HepG2 (cell line): ENCODE results near the gene CEP135. TPM values are rescaled to one million over a fixed set of nuclear protein-coding genes. Genes with fewer than 3 reads are reported as not detected.

Experiments
- CCAR2 ChIP-seq: fragments of 200-400 bp; formaldehyde crosslinking; optimal IDR thresholded peaks from 2 replicates; pipeline ENCODE3; 2018; ENCODE audit warnings: low read depth, mild to moderate bottlenecking, low read length, moderate library complexity
- FOXP1 ChIP-seq, 2 experiments: fragments of 450-650 bp in 1 of 2; IDR thresholded peaks; 2 replicates each; pipeline ENCODE4 v1.6.1; 2017 to 2018; ENCODE audit warnings: antibody characterized with exemption in 1 of 2
- HCFC1 ChIP-seq: fragments of 150-350 bp; IDR thresholded peaks from 2 replicates; pipeline ENCODE4 v1.6.1; 2014; ENCODE audit warnings: low read depth, low read length
- HDAC6 ChIP-seq: fragments of 200-600 bp; sonication (generic); IDR thresholded peaks from 2 replicates; pipeline ENCODE4 v1.7.0; 2017; ENCODE audit warnings: mild to moderate bottlenecking, antibody characterized with exemption, low read length, low read depth
- JUNB ChIP-seq: sonication (generic); formaldehyde crosslinking; IDR thresholded peaks from 2 replicates; pipeline ENCODE4 v1.8.0; 2022; ENCODE audit warnings: missing genetic modification reagents, mild to moderate bottlenecking, borderline replicate concordance
- KLF13 ChIP-seq: sonication (generic); formaldehyde crosslinking; IDR thresholded peaks from 2 replicates; pipeline ENCODE4 v1.4.0; 2020; ENCODE audit warnings: mild to moderate bottlenecking, missing genetic modification reagents
- KLF6 ChIP-seq: IDR thresholded peaks from 2 replicates; pipeline ENCODE4 v1.8.0; 2016; ENCODE audit warnings: missing biosample characterization, missing genetic modification reagents
- KMT2B ChIP-seq: IDR thresholded peaks from 2 replicates; pipeline ENCODE4 v1.6.1; 2016; ENCODE audit warnings: missing genetic modification reagents, missing compliant biosample characterization
- MAFG ChIP-seq: sonication (generic); formaldehyde crosslinking; IDR thresholded peaks from 2 replicates; pipeline ENCODE4 v1.5.1; 2020; ENCODE audit warnings: mild to moderate bottlenecking, missing genetic modification reagents
- NR2F2 ChIP-seq: IDR thresholded peaks from 2 replicates; pipeline ENCODE4 v1.6.1; 2012; ENCODE audit warnings: low read depth, inconsistent platforms, borderline replicate concordance
- PHF5A ChIP-seq: IDR thresholded peaks from one replicate; pipeline ENCODE4 v1.6.1; 2018; ENCODE audit warnings: low read depth, missing genetic modification reagents; ENCODE audit not compliant: unreplicated experiment
- RARG ChIP-seq: sonication (generic); formaldehyde crosslinking; IDR thresholded peaks from 2 replicates; pipeline ENCODE4 v1.4.0; 2020; ENCODE audit warnings: low read depth, mild to moderate bottlenecking, missing genetic modification reagents
- SIX1 ChIP-seq: sonication (generic); formaldehyde crosslinking; IDR thresholded peaks from 2 replicates; pipeline ENCODE4 v1.4.0; 2020; ENCODE audit warnings: missing genetic modification reagents, borderline replicate concordance
- SKI ChIP-seq: fragments of 450-650 bp; IDR thresholded peaks from one replicate; pipeline ENCODE4 v1.6.1; 2018; ENCODE audit warnings: mild to moderate bottlenecking; ENCODE audit not compliant: partially characterized antibody
- SP5 ChIP-seq: IDR thresholded peaks from 2 replicates; pipeline ENCODE4 v1.6.1; 2016; ENCODE audit warnings: low read depth, borderline replicate concordance
- TBL1XR1 ChIP-seq: fragments of 150-350 bp; IDR thresholded peaks from 2 replicates; pipeline ENCODE4 v1.6.1; 2014; ENCODE audit warnings: borderline replicate concordance, low read length; ENCODE audit not compliant: partially characterized antibody
- ZNF460 ChIP-seq: sonication (generic); formaldehyde crosslinking; IDR thresholded peaks from 2 replicates; pipeline ENCODE4 v1.5.1; 2020; ENCODE audit warnings: missing genetic modification reagents, mild to moderate bottlenecking, borderline replicate concordance
- ZNF546 ChIP-seq: sonication (generic); formaldehyde crosslinking; conservative IDR thresholded peaks from 2 replicates; pipeline ENCODE4 v1.8.1; 2023; ENCODE audit warnings: mild to moderate bottlenecking, missing genetic modification reagents
- polyA plus RNA-seq, 8 experiments: library from polyadenylated mRNA; depleted of rRNA in 3 of 8; stranded (reverse) in 7 of 8; unstranded in 1 of 8; fragments of >200 nt; fragmentation: Illumina TruSeq in 4 of 8; extraction: Trizol in 4 of 8; gene quantifications; 2 replicates each; pipeline versions ENCODE4 v1.2.1 to v1.2.3, GENCODE V29; 2011 to 2016; ENCODE audit warnings: low read depth in 4 of 8, missing spikeins in 1 of 8, mixed read lengths in 1 of 8; ENCODE audit not compliant: insufficient read depth in 1 of 8
- total RNA-seq, 5 experiments: library from RNA; depleted of rRNA; stranded (reverse); fragments of >200 nt; fragmentation: Illumina TruSeq; extraction: Trizol; gene quantifications; 2 replicates each; pipeline ENCODE4 v1.2.3, GENCODE V29; 2016; ENCODE audit warnings: low read depth in 1 of 5
- TF ChIP-seq, protein P1 (sequence below): sonication (generic); formaldehyde crosslinking; IDR thresholded peaks from 2 replicates; pipeline ENCODE4 v1.5.0; 2020; ENCODE audit warnings: mild to moderate bottlenecking, missing genetic modification reagents
- TF ChIP-seq, protein P2 (sequence below): sonication (generic); formaldehyde crosslinking; IDR thresholded peaks from 2 replicates; pipeline ENCODE4 v1.4.0; 2020; ENCODE audit warnings: missing genetic modification reagents, borderline replicate concordance
- TF ChIP-seq, protein P3 (sequence below): sonication (generic); formaldehyde crosslinking; IDR thresholded peaks from 2 replicates; pipeline ENCODE4 v1.5.0; 2020; ENCODE audit warnings: missing genetic modification reagents, mild to moderate bottlenecking, borderline replicate concordance
- TF ChIP-seq, protein P4 (sequence below): sonication (generic); formaldehyde crosslinking; IDR thresholded peaks from 2 replicates; pipeline ENCODE4 v1.4.0; 2020; ENCODE audit warnings: missing genetic modification reagents

Gene CEP135
- total and polyA plus RNA-seq, 2 of the 13 experiments (the other 11 are each of a cell fraction or from before 2014, with no cell fraction given) = 1.7 to 8.8 TPM

DNA sequence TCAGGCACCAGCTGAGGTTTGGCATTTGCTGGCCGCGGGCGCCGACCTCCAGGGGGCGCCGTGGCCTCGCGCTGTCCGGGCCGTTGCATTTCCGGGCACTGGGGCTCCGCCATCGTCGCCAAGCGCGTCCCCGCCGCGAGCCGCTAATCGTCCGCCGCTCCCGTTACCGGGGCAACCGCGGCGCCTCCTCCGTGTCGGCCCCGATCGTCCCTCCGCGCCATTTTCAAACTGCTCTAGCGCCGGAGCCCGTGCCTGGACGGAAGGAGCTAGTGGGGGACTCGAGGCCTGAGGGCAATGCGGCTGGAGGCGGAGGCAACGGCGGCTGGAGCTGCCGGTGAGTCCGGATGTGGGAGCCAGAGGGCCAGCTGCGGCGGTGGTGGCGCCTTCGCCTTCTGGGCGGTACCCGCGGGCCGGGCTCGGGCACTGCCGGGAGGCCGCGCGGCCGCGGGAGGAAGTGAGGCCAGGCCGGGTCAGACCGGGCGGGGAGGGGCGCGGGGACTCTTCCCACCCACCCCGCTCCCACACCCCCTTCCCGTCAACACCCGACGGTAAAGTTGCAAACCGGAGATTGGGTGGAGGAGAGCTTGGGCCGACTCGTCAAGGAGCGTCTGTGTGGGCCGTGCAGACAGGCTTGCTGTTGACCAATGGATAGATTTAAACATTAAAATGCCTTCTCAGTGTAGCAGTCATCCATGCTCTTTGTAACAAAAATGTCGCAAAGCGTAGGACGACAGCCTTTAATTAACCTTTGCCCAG is at the start of gene CEP135 (continued):
- TF ChIP-seq, protein P1, sequence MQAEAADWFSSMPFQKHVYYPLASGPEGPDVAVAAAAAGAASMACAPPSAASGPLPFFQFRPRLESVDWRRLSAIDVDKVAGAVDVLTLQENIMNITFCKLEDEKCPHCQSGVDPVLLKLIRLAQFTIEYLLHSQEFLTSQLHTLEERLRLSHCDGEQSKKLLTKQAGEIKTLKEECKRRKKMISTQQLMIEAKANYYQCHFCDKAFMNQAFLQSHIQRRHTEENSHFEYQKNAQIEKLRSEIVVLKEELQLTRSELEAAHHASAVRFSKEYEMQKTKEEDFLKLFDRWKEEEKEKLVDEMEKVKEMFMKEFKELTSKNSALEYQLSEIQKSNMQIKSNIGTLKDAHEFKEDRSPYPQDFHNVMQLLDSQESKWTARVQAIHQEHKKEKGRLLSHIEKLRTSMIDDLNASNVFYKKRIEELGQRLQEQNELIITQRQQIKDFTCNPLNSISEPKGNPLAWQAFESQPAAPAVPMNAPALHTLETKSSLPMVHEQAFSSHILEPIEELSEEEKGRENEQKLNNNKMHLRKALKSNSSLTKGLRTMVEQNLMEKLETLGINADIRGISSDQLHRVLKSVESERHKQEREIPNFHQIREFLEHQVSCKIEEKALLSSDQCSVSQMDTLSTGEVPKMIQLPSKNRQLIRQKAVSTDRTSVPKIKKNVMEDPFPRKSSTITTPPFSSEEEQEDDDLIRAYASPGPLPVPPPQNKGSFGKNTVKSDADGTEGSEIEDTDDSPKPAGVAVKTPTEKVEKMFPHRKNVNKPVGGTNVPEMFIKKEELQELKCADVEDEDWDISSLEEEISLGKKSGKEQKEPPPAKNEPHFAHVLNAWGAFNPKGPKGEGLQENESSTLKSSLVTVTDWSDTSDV (CRISPR knock-in tag) = no peak
- TF ChIP-seq, protein P2, sequence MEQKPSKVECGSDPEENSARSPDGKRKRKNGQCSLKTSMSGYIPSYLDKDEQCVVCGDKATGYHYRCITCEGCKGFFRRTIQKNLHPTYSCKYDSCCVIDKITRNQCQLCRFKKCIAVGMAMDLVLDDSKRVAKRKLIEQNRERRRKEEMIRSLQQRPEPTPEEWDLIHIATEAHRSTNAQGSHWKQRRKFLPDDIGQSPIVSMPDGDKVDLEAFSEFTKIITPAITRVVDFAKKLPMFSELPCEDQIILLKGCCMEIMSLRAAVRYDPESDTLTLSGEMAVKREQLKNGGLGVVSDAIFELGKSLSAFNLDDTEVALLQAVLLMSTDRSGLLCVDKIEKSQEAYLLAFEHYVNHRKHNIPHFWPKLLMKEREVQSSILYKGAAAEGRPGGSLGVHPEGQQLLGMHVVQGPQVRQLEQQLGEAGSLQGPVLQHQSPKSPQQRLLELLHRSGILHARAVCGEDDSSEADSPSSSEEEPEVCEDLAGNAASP = 0 out of 2 replicates have a peak, but pooled peaks have one; percentile 53
- TF ChIP-seq KLF13 (0 out of 2 replicates have a peak, but pooled peaks have one; percentile 23), ZNF546 (CRISPR knock-in tag) (peak; percentile 80; the same call in 1 of the 2 replicates), TBL1XR1 (no peak), MAFG (CRISPR knock-in tag) (no peak), KLF6 (no peak), SIX1 (CRISPR knock-in tag) (no peak), HDAC6 (no peak), ZNF460 (CRISPR knock-in tag) (peak; percentile 24; the same call in 1 of the 2 replicates), PHF5A (CRISPR knock-in tag) (no peak), FOXP1 (IDR thresholded peaks at IDR 0.05) (no peak), FOXP1 (CRISPR knock-in tag; IDR thresholded peaks at IDR 0.05) (no peak), JUNB (no peak), SKI (peak; percentile 73), SP5 (CRISPR knock-in tag) (no peak), KMT2B (CRISPR knock-in tag) (peak; percentile 91), RARG (CRISPR knock-in tag) (no peak), HCFC1 (peak; percentile 46), NR2F2 (peak; percentile 17; the same call in 1 of the 2 replicates), CCAR2 (no peak)
- TF ChIP-seq, protein P3, sequence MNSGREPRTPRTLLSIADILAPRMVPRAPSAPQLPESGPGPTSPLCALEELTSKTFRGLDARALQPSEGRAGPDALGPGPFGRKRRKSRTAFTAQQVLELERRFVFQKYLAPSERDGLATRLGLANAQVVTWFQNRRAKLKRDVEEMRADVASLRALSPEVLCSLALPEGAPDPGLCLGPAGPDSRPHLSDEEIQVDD = no peak
- TF ChIP-seq, protein P4, sequence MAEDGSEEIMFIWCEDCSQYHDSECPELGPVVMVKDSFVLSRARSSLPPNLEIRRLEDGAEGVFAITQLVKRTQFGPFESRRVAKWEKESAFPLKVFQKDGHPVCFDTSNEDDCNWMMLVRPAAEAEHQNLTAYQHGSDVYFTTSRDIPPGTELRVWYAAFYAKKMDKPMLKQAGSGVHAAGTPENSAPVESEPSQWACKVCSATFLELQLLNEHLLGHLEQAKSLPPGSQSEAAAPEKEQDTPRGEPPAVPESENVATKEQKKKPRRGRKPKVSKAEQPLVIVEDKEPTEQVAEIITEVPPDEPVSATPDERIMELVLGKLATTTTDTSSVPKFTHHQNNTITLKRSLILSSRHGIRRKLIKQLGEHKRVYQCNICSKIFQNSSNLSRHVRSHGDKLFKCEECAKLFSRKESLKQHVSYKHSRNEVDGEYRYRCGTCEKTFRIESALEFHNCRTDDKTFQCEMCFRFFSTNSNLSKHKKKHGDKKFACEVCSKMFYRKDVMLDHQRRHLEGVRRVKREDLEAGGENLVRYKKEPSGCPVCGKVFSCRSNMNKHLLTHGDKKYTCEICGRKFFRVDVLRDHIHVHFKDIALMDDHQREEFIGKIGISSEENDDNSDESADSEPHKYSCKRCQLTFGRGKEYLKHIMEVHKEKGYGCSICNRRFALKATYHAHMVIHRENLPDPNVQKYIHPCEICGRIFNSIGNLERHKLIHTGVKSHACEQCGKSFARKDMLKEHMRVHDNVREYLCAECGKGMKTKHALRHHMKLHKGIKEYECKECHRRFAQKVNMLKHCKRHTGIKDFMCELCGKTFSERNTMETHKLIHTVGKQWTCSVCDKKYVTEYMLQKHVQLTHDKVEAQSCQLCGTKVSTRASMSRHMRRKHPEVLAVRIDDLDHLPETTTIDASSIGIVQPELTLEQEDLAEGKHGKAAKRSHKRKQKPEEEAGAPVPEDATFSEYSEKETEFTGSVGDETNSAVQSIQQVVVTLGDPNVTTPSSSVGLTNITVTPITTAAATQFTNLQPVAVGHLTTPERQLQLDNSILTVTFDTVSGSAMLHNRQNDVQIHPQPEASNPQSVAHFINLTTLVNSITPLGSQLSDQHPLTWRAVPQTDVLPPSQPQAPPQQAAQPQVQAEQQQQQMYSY (CRISPR knock-in tag) = 0 out of 2 replicates have a peak, but pooled peaks have one; percentile 24
